Left kidney (tissue), 2 donors: ENCODE measurements around the gene UNCX. TPM values are rescaled to one million over a fixed set of nuclear protein-coding genes. Genes with fewer than 3 reads are reported as not detected.
"Not testable (repeated sequence)": the region's sequence is repeated elsewhere in the genome, so short reads cannot be mapped to it uniquely, and the experiment has no call there.

Source experiments
- DNase-seq: peaks from one replicate; pipeline ENCODE4 v3.0.0-alpha.2; 2013
- polyA plus RNA-seq: library from polyadenylated mRNA; unstranded; fragments of 120-200 nt; gene quantifications from one replicate; pipeline ENCODE4 v1.2.1, GENCODE V29; 2013; ENCODE audit not compliant: insufficient read length

UNCX gene
- polyA plus RNA-seq, 1 donor, result 8.5 TPM

DNA sequence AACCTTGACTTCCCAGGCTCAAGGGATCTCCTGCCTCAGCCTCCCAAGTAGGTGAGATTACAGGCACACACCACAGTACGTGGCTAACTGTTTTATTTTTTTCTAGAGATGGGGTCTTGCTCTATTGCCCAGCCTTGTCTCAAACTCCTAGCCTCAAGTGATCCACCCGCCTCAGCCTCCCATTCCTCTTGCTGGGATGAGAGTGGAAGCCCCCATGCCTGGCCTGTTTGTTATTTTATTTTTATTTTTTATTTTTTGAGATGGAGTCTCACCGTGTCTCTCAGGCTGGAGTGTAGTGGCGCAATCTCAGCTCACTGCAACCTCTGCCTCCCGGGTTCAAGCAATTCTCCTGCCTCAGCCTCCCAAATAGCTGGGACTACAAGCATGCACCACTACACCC lies 20.6 kb upstream of the UNCX start:
- DNase-seq, result not testable (repeated sequence)

DNA sequence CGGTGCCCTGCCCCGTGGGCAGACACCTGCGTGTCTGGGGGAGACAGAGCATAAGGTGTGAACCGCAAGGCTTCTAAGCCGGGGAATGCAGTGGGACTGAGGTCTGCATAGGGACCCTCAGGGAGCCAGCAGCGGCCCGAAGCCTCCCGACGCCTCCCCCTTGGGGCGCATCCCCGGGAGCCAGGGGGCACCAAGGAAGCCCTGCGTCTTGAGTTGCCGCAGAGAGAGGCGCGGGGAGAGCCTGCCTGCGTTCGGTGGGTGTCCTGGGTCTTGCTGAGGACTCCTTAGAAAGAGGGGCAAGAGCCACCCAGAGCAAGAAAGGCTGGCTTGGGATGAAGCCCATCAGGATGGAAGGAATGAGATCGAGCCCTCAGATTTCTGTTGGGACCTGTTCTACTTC lies 18.2 kb upstream of the UNCX start:
- DNase-seq, result no peak

DNA sequence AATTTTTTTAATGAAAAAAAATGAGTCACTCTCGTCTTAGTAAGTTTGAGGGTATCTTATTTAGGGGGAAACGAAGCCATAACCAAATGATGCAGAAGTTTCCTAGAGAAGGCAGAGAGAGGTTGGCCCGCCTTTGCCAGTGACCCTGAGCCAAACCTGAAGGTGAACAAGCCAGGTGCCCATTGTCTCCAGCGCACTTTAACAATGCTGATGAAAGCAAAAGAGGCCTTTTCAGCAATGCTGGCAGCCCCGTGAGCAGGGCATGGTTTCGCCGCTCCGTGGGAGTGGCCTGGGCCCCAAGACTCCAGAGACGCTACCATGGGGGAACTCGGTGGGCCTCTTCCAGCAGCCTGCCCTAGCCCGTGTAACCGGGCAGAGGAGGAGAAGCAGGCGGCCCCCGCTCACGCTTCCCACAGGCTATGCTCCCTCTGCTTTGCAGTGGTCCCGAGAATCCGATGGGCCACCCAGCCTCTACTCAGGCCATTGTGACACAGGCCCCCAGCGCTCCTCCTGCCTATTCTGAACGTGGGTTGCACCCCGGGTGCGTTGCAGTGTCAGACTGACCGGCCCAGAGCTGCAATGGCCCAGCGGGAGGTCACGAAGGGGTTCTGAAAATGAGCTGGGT lies 14.0 kb upstream of the UNCX start:
- no peak for DNase-seq

DNA sequence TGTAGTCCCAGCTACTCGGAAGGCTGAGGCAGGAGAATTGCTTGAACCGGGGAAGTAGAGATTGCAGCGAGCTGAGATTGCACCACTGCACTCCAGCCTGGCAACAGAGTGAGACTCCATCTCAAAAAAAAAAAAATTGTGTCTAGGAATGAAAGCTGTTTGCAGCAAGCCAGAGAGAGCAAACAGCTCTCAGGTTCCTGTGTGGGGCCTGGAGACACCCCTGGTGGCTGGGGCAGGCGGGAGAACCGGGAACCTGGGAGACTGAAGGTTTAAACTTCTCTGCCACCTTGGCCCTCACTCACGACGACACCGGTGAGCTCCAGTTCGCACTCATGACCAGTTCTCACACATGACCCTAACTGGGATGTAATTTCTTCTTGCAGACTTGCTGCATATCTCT lies 13.2 kb upstream of the UNCX start:
- no peak for DNase-seq

DNA sequence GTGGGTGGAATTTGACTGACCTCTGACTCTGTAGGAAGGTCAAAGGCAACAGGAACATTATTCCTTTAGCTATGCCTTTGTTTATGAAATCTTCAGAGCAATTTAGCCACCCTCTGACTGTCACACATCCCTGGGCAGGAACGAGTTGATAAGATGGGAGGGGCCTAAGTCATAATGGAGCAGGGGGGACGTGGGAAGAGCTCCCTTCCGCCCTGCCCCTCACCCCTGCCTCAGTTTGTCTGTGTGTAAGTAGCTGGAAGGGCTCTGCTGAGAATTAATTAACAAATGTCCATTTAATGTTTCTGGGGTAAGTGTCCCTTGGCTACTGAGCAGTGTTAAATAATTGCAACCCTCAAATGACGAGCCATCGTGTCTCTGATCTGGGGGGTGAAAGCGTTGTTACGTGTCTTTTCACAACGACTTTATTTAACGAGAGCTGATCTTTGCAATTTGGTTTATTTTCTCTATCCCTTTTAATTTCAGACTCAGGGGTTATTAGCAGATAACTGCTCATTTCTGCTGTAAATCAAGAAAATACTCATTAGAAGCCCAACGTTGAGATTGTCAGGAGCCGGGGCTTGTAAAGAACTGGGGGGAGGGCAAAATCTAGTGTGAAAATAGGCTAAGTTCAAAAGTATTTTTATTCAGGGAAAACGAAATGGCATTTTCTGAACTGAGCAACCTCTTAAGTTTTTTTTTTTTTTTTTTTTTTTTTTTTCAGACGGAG lies 12.5 kb upstream of the UNCX start:
- DNase-seq, result no peak

DNA sequence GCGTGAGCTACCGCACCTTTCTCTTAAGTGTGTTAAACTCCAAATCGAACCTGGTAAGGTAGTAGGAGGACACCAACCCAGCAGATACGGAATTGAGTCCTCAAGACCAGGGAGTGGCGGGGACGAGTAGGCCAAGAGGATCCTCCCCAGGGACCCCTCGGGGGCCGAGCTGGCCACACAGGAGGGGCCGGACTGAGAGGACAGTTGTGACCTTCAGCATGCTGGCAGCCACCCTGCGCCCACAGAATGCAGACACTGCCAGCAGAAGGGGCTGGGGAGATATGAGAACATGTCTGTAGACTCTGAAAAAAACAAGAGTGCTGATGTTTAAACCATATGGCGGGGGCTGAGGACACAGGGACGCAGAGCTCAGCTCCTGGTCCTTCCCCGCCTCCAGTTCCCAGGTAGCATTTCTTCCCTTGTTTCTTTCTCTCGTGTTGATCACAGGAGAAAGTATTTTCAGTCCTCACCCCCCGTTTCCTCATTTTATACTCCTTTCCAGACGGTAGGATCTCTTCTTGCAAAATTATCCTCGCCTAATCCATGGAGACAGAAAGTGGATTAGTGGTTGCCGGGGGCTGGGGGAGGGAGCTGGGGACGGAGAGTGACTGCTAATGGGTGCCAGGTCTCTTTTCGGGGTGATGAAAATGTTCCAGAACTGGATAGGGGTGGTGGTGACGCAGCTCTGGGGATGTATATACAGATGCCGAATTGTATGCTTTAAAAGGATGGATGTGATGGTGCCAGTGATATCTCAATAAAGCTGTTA lies 11.5 kb upstream of the UNCX start:
- no peak for DNase-seq

DNA sequence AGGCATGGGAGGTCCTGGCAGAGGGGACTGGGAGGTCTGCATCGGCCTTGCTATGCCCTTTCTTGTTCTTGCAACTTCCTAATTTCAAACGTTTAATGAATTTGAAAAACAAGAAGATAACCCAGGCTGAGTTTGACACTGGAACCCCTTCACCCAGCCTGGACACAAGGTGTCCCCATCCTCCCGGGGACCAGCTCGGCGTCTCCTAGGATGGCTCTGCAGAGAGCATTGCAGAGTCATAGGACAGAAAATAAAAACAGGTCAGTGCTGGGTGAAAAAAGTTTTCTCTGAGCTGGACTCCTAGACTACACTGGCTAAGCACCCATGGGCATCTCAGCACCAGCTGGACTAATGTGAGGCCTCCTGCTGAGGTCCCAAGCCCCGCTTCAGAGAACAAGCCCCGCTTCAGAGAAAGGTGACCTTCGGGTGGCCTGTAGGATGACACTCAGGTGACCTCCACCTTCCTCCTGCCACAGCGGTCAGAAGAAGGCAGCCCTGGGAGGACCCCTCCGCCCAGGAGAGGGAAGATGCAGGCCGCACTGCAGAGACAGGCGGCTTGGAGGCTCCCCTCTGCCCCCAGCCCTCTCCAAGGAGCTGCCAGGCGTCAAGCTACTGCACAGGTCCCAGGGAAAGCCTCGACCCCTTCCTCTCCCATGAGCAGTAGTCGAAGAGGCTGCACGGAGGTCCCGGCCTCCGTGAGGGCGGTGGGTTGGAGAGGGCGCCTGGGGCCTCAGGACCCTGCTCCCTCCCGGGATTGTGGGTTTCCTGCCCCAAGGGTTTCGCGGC lies 9.3 kb upstream of the UNCX start:
- no peak for DNase-seq

DNA sequence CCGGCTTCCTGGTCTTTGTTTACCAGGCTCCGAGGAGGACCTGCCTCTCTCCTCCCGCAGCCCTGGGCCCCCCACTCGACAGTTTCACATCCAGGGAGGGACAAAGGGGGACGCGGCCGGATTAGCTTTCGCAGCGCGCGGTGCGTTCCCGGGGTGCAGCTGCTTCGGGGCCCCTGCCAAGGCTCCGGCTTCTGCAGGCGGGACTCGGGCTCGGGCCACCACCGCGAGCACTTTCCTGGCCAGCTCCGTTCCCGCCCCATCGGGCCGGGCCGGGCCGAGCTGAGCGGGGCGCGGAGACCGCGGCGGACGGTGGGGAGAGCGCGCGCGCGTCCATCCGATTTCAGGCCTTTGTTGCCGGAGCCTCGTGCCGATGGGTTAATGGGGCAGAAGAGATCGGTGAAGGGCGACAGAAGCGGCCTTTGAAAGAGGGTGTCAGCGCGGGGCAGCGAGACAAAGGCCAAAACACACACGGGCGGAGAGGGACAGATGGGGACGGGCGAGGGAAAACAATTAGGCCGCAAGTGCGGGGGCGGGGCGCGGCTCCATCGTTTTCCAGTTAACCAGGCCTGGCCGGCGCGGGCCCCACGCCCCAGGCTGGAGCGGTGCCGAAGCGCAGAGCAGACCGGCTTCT lies 8.5 kb upstream of the UNCX start:
- peak; percentile 50 for DNase-seq

DNA sequence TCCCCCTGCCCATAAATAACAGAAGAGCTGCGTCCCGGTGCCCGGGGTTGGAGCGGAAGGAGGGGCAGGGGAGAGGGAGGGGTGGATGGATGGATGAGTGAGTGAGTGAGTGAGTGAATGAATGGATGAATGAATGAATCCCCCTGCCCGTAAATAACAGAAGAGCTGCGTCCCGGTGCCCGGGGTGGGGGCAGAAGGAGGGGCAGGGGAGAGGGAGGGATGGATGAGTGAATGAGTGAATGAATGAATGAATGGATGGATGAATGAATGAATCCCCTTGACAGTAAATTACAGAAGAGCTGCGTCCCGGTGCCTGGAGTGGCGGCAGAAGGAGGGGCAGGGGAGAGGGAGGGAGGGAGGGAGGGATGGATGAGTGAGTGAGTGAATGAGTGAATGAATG lies 7.6 kb upstream of the UNCX start:
- DNase-seq, result no peak

DNA sequence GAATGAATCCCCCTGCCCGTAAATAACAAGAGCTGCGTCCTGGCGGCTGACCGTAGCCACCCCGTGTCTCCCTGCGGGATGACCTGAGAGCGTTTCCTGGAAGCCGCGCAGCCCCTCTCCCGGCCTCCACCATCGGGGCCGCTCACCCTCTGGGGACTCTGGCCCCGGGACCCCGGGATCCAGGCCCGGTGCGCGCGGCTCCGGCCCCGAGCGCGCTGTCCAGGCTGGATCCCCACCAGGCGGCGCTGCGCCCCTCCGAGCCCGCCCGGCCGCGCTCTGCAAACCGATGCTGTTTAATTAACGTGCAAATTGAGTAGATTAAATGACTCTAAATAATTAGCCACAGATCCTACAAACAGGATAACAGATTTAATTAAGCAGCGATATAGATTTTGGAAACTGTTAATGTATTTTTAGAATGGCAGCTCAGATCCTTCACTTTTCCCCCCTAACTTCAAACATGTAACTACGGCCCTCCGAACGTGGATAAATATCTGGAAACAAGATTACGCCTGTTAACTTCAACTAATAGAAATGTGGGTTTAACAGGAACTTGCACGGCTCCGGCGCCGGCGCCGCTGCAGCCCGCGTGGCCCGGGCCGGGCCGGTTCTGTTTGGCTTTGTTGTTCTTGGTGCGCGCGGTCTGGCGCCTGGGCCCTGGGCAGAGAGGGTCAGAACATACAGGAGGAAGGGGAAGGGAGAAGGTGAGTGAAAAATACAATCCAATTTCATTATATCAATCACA lies 7.1 kb upstream of the UNCX start:
- DNase-seq, result peak; percentile 38

DNA sequence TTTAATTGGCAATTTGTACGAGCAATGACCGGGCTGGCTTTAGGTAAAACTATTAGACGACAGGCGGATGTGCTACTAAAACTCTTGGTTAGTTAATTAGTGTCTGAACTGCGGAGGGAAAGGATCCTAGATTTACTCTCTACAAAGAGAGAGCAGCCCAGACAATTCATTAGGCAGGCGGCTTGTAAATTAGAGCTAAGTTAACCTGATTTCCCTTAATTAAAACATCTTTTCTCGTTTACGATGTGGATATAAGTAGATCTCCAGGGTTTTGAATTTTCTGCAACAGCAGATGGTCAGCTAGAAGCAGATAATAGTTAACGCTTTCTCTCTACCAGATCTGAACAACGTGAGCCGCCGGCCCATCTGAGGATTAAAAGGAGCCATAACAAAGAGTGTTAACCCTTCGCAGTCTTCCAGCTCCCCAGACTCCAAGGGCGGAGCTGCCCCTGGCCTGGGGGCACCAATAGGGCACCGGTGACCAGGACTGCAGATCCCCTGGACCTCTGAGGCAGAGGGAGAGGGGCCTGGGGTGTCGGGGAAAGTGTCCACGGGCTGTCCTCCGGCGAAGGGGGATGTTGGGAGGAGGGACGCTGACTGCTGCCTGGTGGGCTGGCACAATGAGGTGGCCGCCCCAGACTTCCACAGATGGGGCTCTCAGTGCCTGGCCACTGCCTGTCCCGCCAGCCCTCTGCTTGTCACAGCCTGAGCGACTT lies 6.3 kb upstream of the UNCX start:
- DNase-seq, result no peak

DNA sequence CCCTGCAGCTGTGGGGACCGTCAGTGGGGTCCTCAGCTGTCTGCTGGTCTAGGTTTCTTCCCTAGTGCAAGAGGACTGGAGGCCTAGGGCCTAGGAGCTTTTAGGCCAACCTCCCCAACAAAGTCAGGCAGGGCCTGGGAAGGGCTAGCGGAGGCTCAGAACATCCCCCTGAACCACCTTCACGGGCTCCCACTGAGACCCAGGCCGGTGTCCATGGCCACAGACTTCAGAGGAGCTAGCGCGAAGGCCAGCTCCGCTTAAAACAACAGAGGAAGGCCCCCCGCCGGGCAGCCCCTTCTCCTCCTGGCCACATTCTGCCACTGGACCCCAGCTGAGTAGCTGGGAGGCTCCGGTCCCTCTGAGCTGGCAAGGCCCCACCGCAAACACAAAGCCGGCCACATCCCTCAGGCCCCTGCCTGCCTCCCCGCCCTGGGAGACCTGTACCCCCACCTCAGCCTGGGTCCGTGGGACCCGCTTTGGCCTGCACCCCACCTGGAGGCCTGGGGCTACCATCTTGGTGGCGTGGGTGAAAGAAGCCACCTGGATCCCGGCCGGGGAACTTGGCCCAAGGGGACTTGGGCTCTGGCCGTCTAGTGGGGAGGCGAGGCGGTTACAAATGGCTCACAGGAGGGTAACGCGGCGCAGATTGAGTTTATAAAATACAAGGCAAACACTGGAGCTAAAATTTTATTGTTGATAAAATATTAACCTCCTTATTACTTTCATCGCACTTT lies 5.4 kb upstream of the UNCX start:
- DNase-seq, result no peak

DNA sequence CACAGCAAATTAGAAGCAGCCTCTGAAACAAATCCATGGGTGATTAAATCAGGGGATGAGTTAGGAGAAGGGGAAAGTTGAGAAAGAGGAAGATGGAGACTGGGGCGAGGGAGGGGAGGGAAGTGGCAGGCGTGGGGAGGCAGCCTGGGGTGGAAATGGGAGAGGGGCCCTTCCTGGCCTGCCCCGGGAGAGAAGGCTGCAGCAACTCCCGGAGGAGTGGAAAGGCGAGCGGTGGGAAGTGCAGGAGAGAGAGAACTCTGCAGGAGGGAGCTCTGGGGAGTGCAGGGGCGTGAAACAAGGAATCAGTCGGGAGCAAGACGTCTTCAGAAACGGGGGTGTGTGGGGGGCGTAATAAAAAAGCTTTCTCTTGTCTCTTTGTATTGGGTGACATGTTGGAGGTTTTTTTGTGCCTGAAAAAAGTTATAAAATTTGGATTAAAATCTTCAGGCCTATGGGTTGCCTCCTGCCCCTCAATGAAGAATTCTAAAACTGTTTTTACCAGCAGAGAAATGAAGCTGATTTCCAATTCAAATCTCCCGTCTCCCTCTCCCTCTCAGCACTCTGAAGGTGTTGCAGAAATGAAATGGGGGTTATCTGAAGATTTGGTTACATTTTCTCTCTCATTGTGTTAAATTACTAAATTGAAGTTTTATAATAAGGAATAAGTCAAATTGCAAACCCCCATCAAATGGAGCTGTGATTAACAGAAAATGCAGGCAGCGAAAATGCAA lies 4.7 kb upstream of the UNCX start:
- no peak for DNase-seq

DNA sequence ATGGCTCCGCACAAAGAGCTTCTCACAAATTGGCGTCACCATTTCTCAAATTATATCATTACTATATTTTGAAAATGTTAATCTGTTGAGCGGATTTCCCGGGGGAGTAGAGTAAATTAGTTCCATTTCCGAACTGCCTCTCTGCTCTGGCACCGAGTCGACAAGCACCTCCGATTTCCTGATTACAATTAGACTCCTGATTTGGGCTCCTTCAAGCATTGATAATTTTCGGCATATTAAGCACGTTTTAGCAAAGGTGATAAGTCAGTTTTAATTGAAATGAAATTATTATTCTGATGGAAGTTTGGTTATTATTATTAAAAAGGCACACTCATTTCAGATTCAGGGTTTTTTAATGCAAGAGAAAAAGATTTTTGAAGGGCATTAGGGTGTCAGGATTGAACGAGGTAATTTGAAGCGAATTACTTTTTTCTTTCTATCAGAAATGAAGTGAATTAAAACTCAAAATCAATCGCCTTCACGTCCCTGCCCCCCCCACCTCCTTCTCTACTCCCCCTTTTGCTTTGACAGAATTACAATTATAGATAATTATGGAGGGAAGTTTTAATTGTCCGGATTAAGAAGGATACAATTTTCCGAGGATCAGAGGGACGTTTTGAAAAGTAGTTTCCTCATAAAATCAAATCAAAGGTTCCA lies 4.0 kb upstream of the UNCX start:
- DNase-seq, result no peak

DNA sequence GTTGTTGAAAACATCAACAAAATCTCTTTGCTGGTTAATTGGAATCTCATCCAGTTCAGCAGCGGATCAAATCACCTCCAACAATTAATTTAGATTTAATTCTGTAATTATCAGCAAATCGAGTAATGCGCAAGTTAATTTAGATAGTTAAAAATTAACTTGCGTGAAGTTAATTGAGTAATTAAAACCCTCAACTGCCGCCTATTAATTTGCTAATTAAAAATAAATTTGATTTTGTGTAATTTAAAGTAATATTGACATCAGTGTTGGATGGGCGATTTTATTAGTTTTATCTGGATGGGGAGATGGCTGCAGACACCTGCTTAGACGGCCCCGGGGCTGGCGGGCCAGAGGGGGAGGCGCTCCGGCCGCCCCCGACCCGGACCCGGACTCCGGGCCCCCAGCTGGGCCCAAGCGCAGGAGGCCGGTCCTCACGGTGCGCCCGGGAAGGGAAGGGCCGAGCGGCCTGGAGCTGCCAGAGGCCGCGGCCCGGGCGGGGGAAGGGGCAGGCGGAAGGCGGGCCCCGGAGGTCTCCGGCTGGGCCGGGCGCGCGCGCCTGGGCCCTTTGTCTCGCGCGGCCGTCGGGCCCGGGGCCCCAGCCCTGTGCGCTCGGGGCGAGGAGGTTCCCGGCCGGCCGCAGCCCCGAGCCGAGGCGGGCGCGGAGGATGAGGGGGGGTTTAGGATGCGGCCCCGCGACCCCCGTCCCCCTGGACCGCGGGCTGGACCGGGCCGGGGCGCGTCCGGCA lies 3.3 kb upstream of the UNCX start:
- no peak for DNase-seq

DNA sequence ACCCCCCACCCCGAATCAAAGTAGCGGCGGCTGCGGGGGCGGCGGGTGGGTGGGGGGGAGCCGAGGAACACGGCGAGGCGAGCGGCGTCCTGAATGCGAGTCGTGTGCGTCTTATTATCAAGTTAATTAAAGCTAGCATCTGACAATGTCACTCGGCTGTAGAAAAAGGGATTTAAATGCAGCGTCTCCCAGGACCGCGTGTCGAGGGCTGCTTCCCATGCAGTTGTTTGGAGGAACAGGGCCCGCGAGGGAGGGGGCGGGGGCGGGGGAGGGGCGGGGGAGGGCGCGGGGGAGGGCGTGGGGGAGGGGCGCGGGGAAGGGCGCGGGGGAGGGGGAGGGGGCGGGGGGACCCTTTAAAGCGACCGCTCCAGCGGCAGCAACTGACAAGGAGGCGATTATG lies 2.7 kb upstream of the UNCX start:
- DNase-seq, result no peak

DNA sequence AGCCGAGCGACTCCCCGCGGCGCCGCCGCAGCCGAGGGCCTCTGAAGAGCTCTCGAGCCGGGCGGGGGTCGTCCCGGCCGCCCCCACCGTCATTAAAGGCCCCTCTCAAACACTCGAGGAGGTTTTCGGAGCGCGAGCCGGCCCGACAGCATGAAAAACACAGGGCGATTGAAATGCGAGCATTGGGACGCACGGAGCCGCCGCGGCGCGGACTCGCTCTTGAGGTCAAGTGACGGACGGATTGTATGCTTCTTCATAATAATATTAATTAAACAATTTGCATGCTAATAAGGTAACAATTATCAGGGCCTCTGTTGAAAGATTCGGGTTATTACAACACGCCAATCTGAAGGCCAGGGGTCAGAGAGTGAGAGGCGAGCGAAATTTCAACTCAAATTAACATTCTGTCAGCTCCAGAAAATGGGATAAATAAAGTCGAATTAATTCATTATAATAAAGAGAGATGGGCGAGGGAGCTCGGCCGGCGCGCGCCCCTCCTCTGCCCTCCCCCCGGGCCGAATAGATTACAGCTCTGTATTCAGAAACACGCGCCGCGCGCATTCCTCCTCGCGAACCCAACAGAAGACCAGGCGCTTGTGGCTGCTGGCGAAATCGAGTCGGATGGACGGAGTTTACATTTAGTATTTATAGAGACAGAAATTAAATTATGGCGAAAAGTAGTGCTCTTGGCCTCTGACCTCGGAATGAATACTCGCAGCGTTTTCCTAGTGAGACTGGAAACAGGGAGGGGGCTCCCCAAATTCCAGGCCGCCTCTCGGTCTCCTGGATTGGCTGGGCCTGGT lies 2.1 kb upstream of the UNCX start:
- no peak for DNase-seq
